ENCODE measurements around the gene PSMA8.

DNA sequence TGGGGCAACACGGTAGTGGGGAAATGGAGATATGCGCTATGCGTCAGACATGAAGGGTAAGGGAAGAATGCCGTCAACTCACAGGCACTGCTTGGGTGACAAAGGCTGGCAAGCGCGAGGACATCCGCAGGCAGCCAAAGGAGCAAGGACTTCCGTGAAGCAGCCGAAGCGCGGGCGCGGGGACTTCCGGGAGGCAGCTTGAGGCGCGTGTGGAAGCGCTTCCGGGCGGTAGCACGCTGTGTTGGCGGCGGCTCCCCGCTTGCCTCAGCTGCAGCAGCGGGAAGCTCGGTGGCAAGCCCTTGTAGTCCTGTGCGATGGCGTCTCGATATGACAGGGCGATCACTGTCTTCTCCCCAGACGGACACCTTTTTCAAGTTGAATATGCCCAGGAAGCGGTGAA is at the start of gene PSMA8:
- TF ChIP-seq, protein P1, sequence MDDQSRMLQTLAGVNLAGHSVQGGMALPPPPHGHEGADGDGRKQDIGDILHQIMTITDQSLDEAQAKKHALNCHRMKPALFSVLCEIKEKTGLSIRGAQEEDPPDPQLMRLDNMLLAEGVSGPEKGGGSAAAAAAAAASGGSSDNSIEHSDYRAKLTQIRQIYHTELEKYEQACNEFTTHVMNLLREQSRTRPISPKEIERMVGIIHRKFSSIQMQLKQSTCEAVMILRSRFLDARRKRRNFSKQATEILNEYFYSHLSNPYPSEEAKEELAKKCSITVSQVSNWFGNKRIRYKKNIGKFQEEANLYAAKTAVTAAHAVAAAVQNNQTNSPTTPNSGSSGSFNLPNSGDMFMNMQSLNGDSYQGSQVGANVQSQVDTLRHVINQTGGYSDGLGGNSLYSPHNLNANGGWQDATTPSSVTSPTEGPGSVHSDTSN (IDR thresholded peaks at IDR 0.05), result no peak
- TF ChIP-seq, protein P2, sequence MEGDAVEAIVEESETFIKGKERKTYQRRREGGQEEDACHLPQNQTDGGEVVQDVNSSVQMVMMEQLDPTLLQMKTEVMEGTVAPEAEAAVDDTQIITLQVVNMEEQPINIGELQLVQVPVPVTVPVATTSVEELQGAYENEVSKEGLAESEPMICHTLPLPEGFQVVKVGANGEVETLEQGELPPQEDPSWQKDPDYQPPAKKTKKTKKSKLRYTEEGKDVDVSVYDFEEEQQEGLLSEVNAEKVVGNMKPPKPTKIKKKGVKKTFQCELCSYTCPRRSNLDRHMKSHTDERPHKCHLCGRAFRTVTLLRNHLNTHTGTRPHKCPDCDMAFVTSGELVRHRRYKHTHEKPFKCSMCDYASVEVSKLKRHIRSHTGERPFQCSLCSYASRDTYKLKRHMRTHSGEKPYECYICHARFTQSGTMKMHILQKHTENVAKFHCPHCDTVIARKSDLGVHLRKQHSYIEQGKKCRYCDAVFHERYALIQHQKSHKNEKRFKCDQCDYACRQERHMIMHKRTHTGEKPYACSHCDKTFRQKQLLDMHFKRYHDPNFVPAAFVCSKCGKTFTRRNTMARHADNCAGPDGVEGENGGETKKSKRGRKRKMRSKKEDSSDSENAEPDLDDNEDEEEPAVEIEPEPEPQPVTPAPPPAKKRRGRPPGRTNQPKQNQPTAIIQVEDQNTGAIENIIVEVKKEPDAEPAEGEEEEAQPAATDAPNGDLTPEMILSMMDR (IDR thresholded peaks at IDR 0.05), result no peak
- TF ChIP-seq, protein P3, sequence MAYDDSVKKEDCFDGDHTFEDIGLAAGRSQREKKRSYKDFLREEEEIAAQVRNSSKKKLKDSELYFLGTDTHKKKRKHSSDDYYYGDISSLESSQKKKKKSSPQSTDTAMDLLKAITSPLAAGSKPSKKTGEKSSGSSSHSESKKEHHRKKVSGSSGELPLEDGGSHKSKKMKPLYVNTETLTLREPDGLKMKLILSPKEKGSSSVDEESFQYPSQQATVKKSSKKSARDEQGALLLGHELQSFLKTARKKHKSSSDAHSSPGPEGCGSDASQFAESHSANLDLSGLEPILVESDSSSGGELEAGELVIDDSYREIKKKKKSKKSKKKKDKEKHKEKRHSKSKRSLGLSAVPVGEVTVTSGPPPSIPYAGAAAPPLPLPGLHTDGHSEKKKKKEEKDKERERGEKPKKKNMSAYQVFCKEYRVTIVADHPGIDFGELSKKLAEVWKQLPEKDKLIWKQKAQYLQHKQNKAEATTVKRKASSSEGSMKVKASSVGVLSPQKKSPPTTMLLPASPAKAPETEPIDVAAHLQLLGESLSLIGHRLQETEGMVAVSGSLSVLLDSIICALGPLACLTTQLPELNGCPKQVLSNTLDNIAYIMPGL (CRISPR knock-in tag; IDR thresholded peaks at IDR 0.05; ENCODE audit: borderline replicate concordance), result no peak

All from A549 (cell line).